ENCODE measurements around the gene BTBD9.

- no peak for TF ChIP-seq CTCF (conservative IDR thresholded peaks at IDR 0.05)
- no peak for TF ChIP-seq EZH2 (IDR thresholded peaks at IDR 0.05; ENCODE audit: low read depth)
These were observed 201.6 kb downstream of the BTBD9 start for GRCh38 chr6:38438097-38438496.

Data from PC-9 (cell line).